Measurements from ENCODE around the gene CHD6. TPM values are rescaled to one million over a fixed set of nuclear protein-coding genes. Genes with fewer than 3 reads are reported as not detected.

CHD6 gene
- total and polyA plus RNA-seq, 2 experiments from 2014 or later: 41.0 to 158 TPM

GRCh38 chr20:41482647-41483552 is 135.3 kb downstream of the CHD6 start (continued):
- TF ChIP-seq ZNF462 (CRISPR knock-in tag; IDR thresholded peaks at IDR 0.05) (no peak), ZNF114 (CRISPR knock-in tag; IDR thresholded peaks at IDR 0.05) (no peak), REST (IDR thresholded peaks at IDR 0.05; ENCODE audit: unreplicated experiment) (no peak), EZH2 (IDR thresholded peaks at IDR 0.05; ENCODE audit: low read depth, unreplicated experiment) (no peak), JUNB (IDR thresholded peaks at IDR 0.05; ENCODE audit: unreplicated experiment) (no peak)
